Stimulated activated CD8-positive, alpha-beta memory T cell treated with anti-CD3 and anti-CD28 coated beads, Interleukin-12 subunit alpha, Interleukin-12 subunit beta, amount 100 ng/mL, for 24 hours (primary cell): Measurements from ENCODE around the gene MSLN.
"Not testable (repeated sequence)": the region's sequence is repeated elsewhere in the genome, so short reads cannot be mapped to it uniquely, and the experiment has no call there.

Experiments
- DNase-seq: peaks from one replicate; pipeline ENCODE4 v3.0.0-alpha.2; 2020; ENCODE audit errors: extremely low read depth

Gene MSLN

DNA sequence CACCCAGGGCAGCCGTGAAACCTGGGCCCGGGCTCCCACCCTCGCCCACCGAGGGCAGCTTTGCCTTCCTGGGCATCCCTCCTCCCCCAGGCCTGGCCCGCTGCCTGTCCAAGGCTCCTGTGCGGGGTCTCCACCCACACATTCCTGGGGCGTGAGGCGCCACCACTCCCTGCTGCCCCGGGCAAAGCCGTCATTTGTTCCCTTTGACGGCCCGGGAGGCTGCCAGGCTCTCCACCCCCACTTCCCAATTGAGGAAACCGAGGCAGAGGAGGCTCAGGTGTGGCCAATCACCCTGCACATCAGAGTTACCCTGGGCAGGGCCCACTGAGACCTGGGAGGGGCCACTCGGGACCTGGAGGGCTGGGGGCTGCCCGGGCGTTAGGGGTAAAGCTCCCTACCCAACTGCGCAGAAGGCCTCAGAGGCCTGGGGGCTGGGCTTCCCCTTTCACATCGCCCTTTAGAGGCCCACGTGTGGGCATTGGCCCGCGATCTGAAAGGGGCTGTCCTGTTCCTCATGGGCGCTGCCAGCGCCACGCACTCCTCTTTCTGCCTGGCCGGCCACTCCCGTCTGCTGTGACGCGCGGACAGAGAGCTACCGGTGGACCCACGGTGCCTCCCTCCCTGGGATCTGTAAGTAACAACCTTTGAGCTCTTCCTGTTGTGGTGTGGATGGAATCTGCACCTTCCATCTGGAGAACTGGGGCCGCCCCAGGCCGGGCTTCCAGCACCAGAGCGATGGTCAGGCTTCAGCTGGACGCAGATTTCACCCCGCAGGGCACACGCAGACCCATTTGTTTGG, at the start of gene MSLN:
Gene MSLN (plus strand): TSS at position 190 of the 799 bp plus-strand sequence. CDS start 1,947 bp downstream, outside the sequence.
- no peak for DNase-seq

DNA sequence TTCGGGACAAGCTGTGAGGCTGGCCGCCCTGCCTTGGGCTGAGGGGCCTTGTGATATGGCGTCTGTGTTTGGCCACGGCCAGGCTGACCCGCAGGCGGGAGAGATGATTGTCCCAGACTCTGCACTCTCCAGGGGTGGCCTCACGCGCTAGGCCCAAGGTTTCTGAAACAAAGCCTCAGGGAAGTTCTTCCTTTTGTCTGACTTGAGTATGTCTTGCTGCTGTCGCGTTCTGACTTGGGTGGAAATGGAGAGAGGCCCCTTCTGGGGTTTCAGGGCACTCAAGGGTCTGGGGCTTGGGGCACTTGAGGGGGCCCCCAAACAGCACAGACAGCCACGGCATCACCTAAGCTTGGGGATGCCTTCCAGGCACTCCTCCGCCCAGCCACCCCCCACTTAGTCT, 49.5 kb upstream of the MSLN start:
- no peak for DNase-seq

- no peak for DNase-seq
Measured at GRCh38 chr16:711548-712320, 48.8 kb upstream of the MSLN start.

- not testable (repeated sequence) for DNase-seq
Measured at GRCh38 chr16:712740-713250, 47.7 kb upstream of the MSLN start.

- DNase-seq, result no peak
Measured at GRCh38 chr16:714079-714478, 46.5 kb upstream of the MSLN start.

- peak; percentile 87 for DNase-seq
Measured at GRCh38 chr16:714558-715476, 45.7 kb upstream of the MSLN start, which contains the start of gene METRN. TSS of gene METRN (plus strand) at chr16:715118. CDS start at chr16:715290, 172 bp downstream.

- no peak for DNase-seq
Measured at GRCh38 chr16:715477-716199, 44.9 kb upstream of the MSLN start.

- no peak for DNase-seq
Measured at GRCh38 chr16:716200-716568, 44.4 kb upstream of the MSLN start.

DNA sequence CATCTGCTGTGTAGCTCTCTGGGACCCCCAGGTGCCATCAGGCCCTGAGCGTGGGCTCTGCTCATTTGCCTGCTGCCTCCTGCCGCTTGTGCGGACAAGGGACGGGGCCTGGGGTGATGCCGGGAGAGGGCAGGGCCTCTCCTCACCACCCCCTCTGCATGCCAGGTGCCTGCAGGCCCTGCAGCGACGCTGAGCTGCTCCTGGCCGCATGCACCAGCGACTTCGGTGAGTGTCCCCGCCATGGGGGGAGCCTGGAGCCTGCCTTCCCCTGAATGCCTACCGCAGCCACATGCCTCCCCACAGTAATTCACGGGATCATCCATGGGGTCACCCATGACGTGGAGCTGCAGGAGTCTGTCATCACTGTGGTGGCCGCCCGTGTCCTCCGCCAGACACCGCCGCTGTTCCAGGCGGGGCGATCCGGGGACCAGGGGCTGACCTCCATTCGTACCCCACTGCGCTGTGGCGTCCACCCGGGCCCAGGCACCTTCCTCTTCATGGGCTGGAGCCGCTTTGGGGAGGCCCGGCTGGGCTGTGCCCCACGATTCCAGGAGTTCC, 43.7 kb upstream of the MSLN start:
- DNase-seq, result no peak

DNA sequence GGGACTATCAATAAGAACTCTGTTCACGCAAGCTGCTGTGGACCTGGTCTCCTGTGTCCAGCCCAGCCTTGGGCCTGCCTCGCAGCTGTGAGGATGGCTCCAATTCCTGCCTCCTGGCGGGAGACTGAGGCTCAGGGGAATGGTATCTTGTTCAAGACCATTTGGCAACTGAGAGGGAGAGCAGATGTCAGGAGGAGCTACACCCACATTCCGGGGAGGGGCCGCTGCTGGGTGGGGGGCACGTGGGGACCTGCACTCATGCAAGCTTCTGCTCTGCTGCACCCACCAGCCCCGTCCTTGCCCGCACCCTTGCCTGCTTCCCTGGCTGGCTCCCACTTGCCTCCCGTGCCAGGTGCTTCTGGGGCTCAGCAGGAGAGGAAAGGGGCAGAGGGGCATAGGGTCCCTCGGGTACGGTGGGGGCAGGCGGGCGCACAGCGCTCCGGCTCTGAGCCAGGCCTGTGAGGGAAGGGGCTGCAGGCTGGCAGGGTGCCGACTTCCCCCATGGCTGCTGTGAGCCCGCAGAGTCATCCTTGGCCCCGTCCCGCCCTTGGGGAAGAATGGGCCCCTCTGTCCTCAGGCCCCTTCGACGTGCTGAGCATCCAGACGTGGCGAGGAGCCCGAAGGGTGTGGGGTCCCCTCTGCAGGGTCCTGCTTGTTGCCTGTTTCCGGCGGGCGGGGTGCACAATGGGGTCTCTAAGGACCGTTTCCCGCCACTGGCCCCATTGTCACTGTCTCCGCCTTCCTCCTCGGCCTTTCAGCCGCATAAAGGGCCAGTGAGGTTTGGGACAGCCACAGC, 42.9 kb upstream of the MSLN start:
- no peak for DNase-seq

GRCh38 chr16:718389-718788, 42.1 kb upstream of the MSLN start:
- DNase-seq, result no peak

DNA sequence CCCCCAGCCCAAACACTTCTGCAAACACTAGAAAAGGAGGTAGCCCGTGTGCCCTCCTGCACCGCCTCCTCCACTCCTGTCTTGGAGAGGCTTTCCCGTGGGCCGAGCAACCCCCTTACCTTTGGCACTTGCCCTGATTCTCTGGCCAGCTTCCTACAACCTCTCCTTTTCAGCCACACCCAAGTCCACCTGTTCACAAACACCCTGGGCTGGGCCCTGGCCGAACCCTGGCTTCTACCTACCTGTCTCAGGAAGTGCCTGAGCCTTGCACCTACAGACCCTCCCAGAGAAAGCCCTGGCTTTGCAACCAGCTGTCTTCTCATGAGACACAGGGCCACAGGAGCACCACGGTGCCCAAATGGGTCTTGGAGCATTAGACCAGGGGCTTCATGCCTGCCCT, 41.6 kb upstream of the MSLN start:
- no peak for DNase-seq

DNA sequence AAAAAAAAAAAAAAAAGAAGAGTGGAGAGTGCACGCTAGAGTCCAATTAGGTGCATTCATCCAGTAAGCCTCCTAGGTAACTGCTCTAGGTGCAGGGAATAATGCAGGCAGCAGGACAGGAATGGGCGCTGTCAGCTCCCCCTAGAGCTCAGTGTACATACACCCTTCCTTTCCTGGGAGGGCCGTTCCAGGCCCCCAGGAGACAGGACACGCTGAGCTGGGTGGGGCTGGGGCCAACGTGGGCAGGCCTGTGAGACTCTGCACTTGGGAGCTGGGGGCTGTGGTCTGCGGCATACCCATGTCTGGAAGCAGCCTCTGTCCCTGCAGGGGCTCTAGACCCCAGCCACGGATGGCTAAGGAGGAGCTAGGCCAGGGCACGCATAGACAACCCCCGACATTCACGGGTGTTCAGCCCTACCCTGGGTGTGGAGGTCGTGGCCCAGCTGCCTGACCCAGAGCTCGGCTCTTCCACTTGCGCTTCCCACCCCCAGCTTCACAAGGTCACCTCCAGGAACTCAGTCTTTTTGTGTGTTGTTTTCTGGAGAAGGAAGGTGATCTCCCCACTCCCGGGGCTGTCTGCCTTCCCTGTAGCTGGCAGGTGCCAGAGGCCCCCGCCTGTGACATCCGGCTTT, 40.6 kb upstream of the MSLN start:
- DNase-seq, result no peak

DNA sequence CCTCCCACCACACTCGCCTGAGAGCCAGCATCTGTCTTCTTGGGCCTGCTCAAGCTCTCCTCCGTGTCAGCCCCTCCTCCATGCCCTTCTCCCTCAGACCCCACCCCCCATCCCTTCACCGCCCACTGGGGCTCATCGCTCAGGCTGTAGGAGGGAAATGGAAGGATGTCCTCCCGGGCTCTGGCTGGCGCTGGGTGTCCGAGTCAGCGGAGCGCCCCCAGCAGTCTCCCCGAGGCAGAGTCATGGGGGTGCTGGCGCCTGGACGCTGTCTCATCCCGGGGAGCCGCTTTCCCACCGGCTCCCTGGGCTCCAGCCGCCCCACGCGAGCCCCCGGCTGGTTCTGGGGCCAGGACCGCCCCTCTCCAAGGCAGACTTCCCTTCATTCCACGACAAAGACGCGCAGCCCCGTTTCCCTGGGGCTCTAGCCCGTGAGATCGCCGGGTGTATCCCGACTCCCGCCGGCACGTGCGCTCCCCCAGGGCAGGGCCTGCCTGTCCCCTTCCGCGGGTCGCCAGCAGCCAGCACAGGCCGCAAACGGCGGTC, 40.0 kb upstream of the MSLN start:
- DNase-seq, result no peak

DNA sequence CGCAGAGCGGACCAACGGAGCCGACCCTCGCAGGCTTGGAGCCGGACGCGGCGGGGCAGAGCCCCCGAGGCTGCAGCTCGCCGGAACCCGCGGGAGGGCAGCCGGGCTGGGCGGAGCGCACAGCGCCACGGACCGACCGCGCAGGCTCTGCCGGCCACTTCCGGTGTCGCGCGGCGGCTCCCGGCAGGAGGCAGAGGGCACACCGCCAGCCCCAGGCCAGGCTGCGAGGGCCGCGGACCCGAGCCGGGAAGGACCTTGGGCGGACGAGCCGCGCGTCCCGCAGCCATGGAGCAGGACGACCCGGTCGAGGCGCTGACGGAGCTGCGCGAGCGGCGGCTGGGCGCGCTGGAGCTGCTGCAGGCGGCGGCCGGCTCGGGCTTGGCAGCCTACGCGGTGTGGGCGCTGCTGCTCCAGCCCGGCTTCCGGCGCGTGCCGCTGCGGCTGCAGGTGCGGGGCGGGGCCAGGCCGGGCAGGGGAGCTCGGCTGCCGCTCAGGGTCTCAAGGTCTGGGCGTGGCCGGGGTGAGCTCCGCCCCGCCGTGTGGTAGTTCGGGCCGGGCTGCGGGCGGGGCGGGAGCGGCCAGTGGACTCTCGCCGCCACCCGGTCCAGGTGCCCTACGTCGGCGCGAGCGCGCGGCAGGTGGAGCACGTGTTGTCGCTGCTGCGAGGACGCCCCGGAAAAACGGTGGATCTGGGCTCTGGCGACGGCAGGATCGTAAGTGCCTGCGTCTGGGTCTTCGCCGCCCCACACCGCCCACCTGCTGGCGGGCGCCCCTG, 39.4 kb upstream of the MSLN start, which contains the start of gene ANTKMT:
Gene ANTKMT (plus strand): TSS at position 157 of the 775 bp plus-strand sequence. CDS start 129 bp downstream, at position 286.
- peak; percentile 56 for DNase-seq

DNA sequence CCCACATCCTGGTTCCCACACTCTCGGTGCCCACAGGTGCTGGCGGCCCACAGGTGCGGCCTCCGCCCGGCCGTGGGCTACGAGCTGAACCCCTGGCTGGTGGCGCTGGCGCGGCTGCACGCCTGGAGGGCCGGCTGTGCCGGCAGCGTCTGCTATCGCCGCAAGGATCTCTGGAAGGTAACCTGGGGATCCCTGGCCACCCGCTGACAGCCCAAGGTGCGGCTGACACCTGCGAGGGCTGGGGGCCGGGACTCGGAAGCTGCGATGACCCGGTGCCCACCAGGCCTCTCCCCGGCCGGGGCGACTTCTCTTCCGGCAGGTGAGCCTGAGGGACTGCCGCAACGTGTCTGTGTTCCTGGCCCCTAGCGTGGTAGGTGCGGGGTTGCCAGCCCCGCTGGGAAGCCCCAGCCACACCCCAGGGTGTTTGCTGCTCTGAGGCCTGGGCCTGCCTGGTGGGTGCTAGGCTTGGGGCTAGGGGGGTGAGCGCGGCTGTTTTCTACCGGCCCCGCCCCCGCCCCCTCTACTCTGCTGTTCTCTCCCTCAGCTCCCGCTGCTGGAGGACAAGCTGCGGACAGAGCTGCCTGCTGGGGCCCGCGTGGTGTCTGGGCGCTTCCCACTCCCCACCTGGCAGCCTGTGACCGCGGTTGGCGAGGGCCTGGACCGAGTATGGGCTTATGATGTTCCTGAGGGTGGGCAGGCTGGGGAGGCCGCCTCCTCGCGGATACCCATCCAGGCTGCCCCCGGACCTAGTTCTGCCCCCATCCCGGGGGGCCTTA, 38.6 kb upstream of the MSLN start:
- DNase-seq, result no peak

- no peak for DNase-seq
Measured at GRCh38 chr16:722835-723633, 37.5 kb upstream of the MSLN start.
